ENCODE measurements around the gene ITPR3.

Gene ITPR3

DNA sequence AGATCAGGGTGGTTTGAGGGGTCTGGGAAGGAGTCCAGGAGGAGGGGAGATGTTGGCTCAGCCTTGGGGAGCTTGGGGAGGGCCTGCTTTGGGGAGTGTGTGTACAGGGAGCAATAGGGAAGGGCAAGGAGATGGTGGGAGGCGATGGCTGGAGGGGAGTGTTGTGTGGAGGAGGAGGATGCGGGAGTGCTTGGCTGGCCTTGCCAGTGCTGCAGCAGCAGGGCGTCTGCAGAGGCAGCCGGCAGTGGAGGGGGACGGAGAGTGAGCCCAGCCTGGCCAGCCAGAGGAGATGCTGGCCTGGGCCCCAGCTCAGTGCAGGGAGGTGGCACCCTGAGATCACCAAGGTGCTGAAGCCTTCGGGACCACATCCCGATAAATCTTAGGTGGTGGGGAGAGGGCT is 121.7 kb downstream of the ITPR3 start:
- no peak for TF ChIP-seq Cebpa-rat (IDR thresholded peaks at IDR 0.05)
- Histone ChIP-seq H3K27me3 (no peaks in the 10 kb centered on the region), H4K20me1 (0 out of 2 replicates have a peak, but pooled peaks cover 2% of the 10 kb centered on the region), H3K4me2 (no peak overlapping the region), H3K4me1 (peaks cover 17% of the 10 kb centered on the region), H3K9me3 (no peaks in the 10 kb centered on the region), H3K4me3 (no peak overlapping the region), H3K36me3 (no peaks in the 10 kb centered on the region), H3K9ac (no peak overlapping the region), H3K27ac (no peak overlapping the region)

DNA sequence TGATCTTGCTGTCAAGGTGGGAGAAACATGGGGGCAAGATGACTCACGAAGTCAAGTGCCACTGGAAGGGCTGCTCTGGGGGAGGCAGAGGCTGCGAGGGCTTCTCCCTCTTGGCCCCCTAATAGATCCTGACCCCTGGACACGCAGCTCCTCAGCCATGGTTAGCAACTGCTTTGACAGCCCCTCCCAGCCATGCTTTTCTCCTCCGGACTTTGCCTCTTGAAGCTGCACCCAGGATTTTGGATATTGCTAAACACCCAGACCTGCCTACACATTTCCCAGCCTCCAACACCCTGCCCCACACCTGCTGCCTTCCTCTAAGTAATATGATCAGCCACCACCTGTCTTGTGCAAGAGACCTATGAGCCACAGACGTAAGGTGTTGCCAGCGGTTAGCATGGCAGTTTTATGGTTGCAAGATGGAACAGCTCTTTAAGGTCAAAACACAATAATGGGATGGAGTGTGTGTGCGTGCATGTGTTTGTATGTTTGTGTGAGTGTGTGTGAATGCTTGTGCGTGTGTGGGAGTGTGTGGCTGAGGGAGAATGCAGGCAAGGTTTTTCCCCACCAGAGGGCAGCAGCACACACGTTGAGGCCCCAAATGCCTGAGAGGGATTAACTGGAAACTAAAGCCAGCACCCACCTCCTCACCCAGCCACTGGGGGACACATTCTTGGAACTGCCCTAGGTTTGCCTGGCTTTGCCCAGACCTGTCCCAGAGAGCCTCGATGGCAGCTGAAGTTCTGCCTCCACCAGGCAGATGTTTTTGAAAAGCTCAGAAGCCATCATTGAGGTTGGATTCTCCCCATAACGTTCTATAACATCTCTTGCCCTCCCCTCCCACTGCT is 123.1 kb downstream of the ITPR3 start:
- no peak for TF ChIP-seq Cebpa-rat (IDR thresholded peaks at IDR 0.05)
- Histone ChIP-seq H3K4me3 (no peak overlapping the region), H4K20me1 (0 out of 2 replicates have a peak, but pooled peaks cover 5% of the 10 kb centered on the region), H3K27me3 (no peaks in the 10 kb centered on the region), H3K4me1 (peaks cover 17% of the 10 kb centered on the region), H3K36me3 (no peaks in the 10 kb centered on the region), H3K9ac (no peak overlapping the region), H3K9me3 (no peaks in the 10 kb centered on the region), H3K4me2 (no peak overlapping the region), H3K27ac (no peak overlapping the region)

DNA sequence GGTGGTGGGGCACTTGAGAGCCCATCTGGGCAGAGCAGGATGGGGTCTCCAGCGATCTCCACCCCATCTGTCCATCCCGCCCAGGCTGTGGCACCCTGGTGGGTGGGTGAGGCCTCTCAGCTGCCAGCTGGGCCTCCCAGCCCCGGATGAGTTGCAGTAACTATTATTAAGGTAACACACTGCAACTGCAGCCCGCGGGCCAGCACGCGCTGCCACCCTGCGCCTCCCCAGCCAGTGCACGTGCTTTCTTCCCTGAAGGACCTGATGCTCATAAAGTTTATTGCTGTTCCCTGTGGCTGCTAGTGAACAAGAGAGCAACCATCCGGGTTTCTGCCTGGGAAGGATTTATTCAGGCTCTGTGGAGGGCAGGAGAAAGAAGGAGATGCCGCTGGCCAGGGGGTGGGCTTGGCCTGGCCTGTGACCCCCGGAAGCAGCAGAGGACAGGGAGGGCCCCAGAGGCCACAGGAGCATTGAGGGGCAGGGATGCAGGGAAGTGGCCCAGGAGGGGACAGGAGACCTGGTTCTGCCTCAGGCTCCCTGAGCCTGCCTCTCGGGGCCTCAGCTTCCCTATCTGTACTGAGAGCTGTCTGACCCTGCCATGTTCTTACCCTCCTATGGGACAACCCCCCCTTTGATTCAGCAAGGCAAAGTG is 123.9 kb downstream of the ITPR3 start:
- H3K36me3 ChIP-seq, result no peaks in the 10 kb centered on the region
- H3K4me2 ChIP-seq, result no peak overlapping the region
- peak overlapping the region; percentile 22; the same call in 1 of the 2 replicates for H3K27ac ChIP-seq
- H3K9me3 ChIP-seq, result no peaks in the 10 kb centered on the region
- H3K9ac ChIP-seq, result 0 out of 2 replicates have a peak overlapping the region, but pooled peaks have one; percentile 15
- no peak overlapping the region for H3K4me3 ChIP-seq
- 0 out of 2 replicates have a peak, but pooled peaks cover 5% of the 10 kb centered on the region for H4K20me1 ChIP-seq
- TF ChIP-seq Cebpa-rat (IDR thresholded peaks at IDR 0.05), result no peak
- H3K4me1 ChIP-seq, result peaks cover 18% of the 10 kb centered on the region
- no peaks in the 10 kb centered on the region for H3K27me3 ChIP-seq

DNA sequence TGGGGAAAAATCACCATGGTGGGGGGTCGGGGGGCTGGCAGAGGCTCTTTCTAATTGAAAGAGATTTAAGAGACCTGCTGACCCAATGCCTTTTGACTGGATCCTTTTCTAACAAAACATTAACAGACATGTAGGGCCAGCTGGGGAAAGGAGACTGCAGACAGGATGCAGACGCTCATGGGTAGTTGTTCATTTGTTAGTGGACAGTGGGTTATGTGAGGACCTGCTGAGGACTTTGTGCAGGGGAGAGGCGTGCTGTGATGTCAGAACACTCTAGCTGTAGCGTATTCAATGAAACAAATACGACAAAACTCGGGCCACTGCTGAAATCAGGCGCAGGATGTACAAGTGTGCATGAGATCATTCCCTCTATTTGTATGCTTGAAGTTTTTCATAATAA is 124.4 kb downstream of the ITPR3 start:
- H3K4me1 ChIP-seq, result peaks cover 23% of the 10 kb centered on the region
- H3K4me2 ChIP-seq, result no peak overlapping the region
- 0 out of 2 replicates have a peak overlapping the region, but pooled peaks have one; percentile 15 for H3K9ac ChIP-seq
- no peak for TF ChIP-seq Cebpa-rat (IDR thresholded peaks at IDR 0.05)
- H3K36me3 ChIP-seq, result no peaks in the 10 kb centered on the region
- no peak overlapping the region for H3K4me3 ChIP-seq
- H4K20me1 ChIP-seq, result 0 out of 2 replicates have a peak, but pooled peaks cover 5% of the 10 kb centered on the region
- no peaks in the 10 kb centered on the region for H3K9me3 ChIP-seq
- H3K27ac ChIP-seq, result 0 out of 2 replicates have a peak overlapping the region, but pooled peaks have one; percentile 22
- H3K27me3 ChIP-seq, result no peaks in the 10 kb centered on the region

Data from BLaER1 (cell line).